ENCODE data around the gene NUF2.

NUF2 gene

GRCh38 chr1:163401211-163401610, 79.5 kb downstream of the NUF2 start:
- no peak for DNase-seq (ENCODE audit: low read depth)

Measured in stimulated activated CD8-positive, alpha-beta memory T cell treated with anti-CD3 and anti-CD28 coated beads, Interleukin-15, amount 100 ng/mL, for 1 hour (primary cell).